ENCODE data around the gene PLXNC1. TPM values are rescaled to one million over a fixed set of nuclear protein-coding genes. Genes with fewer than 3 reads are reported as not detected.
A peak's percentile ranks its signal among the peaks of the same experiment; 100 is the strongest.

The PLXNC1 gene
- total RNA-seq, 1 donor from 2014 or later: 14.2 TPM

GRCh38 chr12:94127239-94128131 lies 20.9 kb upstream of the PLXNC1 start:
- H3K9me3 ChIP-seq: no peaks in the 10 kb centered on the region
- H3K4me3 ChIP-seq: no peak overlapping the region
- intact Hi-C loops (cut with DNase I): no loop called here
- no peak overlapping the region for H3K27ac ChIP-seq
- DNase-seq (ENCODE audit: extremely low spot score in 2 of 2): no peak
- no peaks in the 10 kb centered on the region for H3K27me3 ChIP-seq
- H3K36me3 ChIP-seq: no peaks in the 10 kb centered on the region
- no peaks in the 10 kb centered on the region for H3K4me1 ChIP-seq
- TF ChIP-seq POLR2A (IDR thresholded peaks at IDR 0.05) (no peak), POLR2AphosphoS5 (IDR thresholded peaks at IDR 0.05; ENCODE audit: insufficient read depth in 1 of 2, low read depth in 1 of 2) (no peak)
- TF ChIP-seq, protein P1, sequence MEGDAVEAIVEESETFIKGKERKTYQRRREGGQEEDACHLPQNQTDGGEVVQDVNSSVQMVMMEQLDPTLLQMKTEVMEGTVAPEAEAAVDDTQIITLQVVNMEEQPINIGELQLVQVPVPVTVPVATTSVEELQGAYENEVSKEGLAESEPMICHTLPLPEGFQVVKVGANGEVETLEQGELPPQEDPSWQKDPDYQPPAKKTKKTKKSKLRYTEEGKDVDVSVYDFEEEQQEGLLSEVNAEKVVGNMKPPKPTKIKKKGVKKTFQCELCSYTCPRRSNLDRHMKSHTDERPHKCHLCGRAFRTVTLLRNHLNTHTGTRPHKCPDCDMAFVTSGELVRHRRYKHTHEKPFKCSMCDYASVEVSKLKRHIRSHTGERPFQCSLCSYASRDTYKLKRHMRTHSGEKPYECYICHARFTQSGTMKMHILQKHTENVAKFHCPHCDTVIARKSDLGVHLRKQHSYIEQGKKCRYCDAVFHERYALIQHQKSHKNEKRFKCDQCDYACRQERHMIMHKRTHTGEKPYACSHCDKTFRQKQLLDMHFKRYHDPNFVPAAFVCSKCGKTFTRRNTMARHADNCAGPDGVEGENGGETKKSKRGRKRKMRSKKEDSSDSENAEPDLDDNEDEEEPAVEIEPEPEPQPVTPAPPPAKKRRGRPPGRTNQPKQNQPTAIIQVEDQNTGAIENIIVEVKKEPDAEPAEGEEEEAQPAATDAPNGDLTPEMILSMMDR (IDR thresholded peaks at IDR 0.05): no peak

DNA sequence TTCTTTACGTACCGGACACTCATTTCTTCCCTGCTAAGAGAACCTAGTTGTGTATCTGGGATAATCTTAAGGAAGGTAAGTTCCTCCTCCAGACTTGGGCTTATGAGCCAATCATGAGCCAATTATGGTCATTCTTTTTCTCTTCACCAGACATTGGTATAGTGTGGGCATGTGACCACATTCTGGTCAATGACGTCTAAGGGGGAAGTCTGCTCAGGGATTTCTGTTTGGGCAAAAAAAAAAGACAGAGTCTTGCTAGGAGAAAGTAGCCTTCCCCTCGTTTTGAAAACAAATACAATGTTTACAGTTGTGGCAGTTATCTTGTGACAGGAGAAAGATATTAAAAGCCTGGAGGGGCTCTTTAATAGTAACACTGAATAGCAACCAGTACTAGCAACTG lies 20.1 kb upstream of the PLXNC1 start:
- no peak for DNase-seq (ENCODE audit: extremely low spot score in 2 of 2)
- Histone ChIP-seq H3K27me3 (no peaks in the 10 kb centered on the region), H3K4me3 (no peak overlapping the region), H3K36me3 (no peaks in the 10 kb centered on the region), H3K4me1 (no peaks in the 10 kb centered on the region), H3K27ac (no peak overlapping the region), H3K9me3 (no peaks in the 10 kb centered on the region)
- intact Hi-C loops (cut with DNase I): no loop called here
- no peak for TF ChIP-seq POLR2AphosphoS5 (IDR thresholded peaks at IDR 0.05; ENCODE audit: insufficient read depth in 1 of 2, low read depth in 1 of 2)
- TF ChIP-seq POLR2A (IDR thresholded peaks at IDR 0.05): no peak
- TF ChIP-seq, protein P1 (IDR thresholded peaks at IDR 0.05): no peak

DNA sequence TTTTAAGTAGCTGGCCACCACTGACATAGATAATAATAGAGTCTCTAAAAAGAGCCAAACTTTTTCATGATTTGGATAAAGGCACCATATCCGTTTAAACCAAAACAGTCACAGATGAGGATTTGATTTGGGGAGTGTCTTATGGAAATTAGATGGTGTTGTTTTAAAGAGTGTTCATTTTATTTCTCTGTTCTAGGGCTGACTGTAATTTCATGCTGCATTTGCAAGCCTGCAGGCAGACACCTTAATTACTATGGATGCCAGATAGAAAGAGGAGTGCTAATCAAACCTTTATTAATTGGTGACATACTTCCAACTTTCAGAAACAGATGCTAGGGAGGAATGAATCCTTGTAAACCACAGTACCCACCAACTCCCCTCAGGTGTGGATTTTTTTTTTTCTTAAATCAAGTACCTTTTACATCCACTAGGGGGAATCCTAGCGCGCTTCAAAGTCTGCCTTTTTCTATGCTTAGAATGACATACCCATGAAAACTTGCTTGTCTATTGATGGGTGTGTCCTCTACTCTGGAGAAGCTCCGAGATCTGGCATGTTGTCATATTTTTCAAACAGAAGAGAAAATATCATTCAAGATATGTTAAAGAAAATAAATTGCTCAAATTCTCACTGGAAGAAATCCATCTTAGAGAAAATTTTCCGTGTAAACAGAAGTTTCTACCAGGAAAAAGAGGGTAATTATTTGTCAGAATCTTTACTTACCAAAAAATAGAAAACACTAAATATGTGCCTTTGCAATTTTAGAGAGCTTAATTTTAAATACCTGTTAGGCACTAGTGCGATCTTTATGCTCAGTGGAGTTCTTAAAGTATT lies 14.2 kb upstream of the PLXNC1 start:
- Histone ChIP-seq H3K27ac (no peak overlapping the region), H3K4me3 (no peak overlapping the region), H3K36me3 (no peaks in the 10 kb centered on the region), H3K4me1 (no peaks in the 10 kb centered on the region), H3K9me3 (no peaks in the 10 kb centered on the region), H3K27me3 (no peaks in the 10 kb centered on the region)
- no peak for DNase-seq (ENCODE audit: extremely low spot score in 2 of 2)
- TF ChIP-seq POLR2A (IDR thresholded peaks at IDR 0.05) (no peak), POLR2AphosphoS5 (IDR thresholded peaks at IDR 0.05; ENCODE audit: insufficient read depth in 1 of 2, low read depth in 1 of 2) (no peak)
- TF ChIP-seq, protein P1 (IDR thresholded peaks at IDR 0.05): peak; percentile 45 to 62 (median 56)
- intact Hi-C loops (cut with DNase I): no loop called here

DNA sequence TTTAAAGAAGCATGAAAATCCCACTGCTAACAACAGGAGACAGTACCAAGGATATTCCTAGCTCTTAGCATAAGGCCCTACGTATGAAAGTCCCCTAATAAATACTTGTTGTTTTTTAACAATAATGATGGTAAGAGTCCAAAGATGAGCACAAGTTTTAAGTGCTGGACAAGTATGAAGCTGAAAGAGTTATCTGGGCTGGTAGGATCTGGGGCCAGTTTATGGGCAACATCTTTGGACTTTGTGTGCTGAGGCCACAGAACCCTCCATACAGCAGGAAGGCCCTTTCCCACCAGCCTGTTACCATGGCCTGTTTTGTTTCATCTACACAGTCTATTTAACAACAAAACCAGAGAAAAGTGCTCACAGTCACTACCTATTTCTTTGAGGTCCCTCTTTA lies 12.5 kb upstream of the PLXNC1 start:
- no peaks in the 10 kb centered on the region for H3K36me3 ChIP-seq
- no peaks in the 10 kb centered on the region for H3K27me3 ChIP-seq
- TF ChIP-seq, protein P1 (IDR thresholded peaks at IDR 0.05): no peak
- TF ChIP-seq POLR2A (IDR thresholded peaks at IDR 0.05) (no peak), POLR2AphosphoS5 (IDR thresholded peaks at IDR 0.05; ENCODE audit: insufficient read depth in 1 of 2, low read depth in 1 of 2) (no peak)
- H3K9me3 ChIP-seq: no peaks in the 10 kb centered on the region
- intact Hi-C loops (cut with DNase I): no loop called here
- no peak overlapping the region for H3K4me3 ChIP-seq
- no peak for DNase-seq (ENCODE audit: extremely low spot score in 2 of 2)
- H3K27ac ChIP-seq: no peak overlapping the region
- no peaks in the 10 kb centered on the region for H3K4me1 ChIP-seq
